GM12878 (cell line): ENCODE results near the gene ANKRD6. TPM values are rescaled to one million over a fixed set of nuclear protein-coding genes. Genes with fewer than 3 reads are reported as not detected.

Experiments
- ATAC-seq: fragments of 200-7000 bp; cut with Tn5 transposase; 3 replicates; pipeline ENCODE4 v1.9.1; 2020; ENCODE audit warnings: mild to moderate bottlenecking, moderate library complexity
- BruUV-seq: library from RNA; stranded (reverse); fragments of 400-500 nt; replicated peaks from 2 replicates; lab custom pipeline; 2021; lab: Mats Ljungman, UMichigan
- CTCF ChIA-PET: fragments of 300-600 bp; sonication (Branson Sonifier 250); formaldehyde crosslinking; extraction: SDS; loops from one replicate; lab custom pipeline; 2021; ENCODE audit warnings: inconsistent platforms; lab: Yijun Ruan, JAX
- POLR2A ChIA-PET: fragments of 350-600 bp; formaldehyde crosslinking; extraction: SDS; loops from one replicate; lab custom pipeline; 2021; ENCODE audit warnings: inconsistent platforms; lab: Charles Lee
- RAD21 ChIA-PET: fragments of 300-600 bp; sonication (Branson Sonifier 250); formaldehyde crosslinking; loops from one replicate; lab custom pipeline; 2023; ENCODE audit warnings: antibody characterized with exemption; ENCODE audit not compliant: unreplicated experiment; lab: Charles Lee
- SMC1A ChIA-PET: fragments of 300-600 bp; sonication (Branson Sonifier 250); formaldehyde crosslinking; loops from one replicate; lab custom pipeline; 2023; ENCODE audit not compliant: unreplicated experiment, uncharacterized antibody; lab: Charles Lee
- DNase-seq: peaks from one replicate; pipeline ENCODE4 v3.0.0-alpha.2; 2011; ENCODE audit warnings: low read depth, low spot score
- FAIRE-seq: peaks from 3 replicates; lab custom pipeline; 2011; peaks lifted over from hg19 to GRCh38; lab: Jason Lieb, UNC
- H2AFZ ChIP-seq: 2 replicates; pipeline ENCODE4 v1.6.0; 2011; ENCODE audit warnings: low read depth, low read length, control low read depth; ENCODE audit not compliant: control insufficient read depth
- H3K27ac ChIP-seq: 2 replicates; pipeline ENCODE4 v1.5.1; 2011; ENCODE audit warnings: control low read depth; ENCODE audit not compliant: control insufficient read depth, insufficient read depth
- H3K27me3 ChIP-seq, 2 experiments: replicated peaks in 1 of 2; 2 replicates each; pipeline versions ENCODE4 v1.6.0 to v1.6.1; 2011; ENCODE audit warnings: low read length in 1 of 2; ENCODE audit not compliant: control insufficient read depth in 2 of 2, insufficient read depth in 2 of 2
- H3K36me3 ChIP-seq, 2 experiments: 2 replicates each; pipeline ENCODE4 v1.5.1; 2011; ENCODE audit warnings: low read length in 1 of 2; ENCODE audit not compliant: control insufficient read depth in 2 of 2, insufficient read depth in 2 of 2
- H3K4me1 ChIP-seq: 2 replicates; pipeline ENCODE4 v1.6.1; 2011; ENCODE audit warnings: mild to moderate bottlenecking, low read length, moderate library complexity, mixed read lengths; ENCODE audit not compliant: control insufficient read depth, insufficient read depth
- H3K4me2 ChIP-seq: 2 replicates; pipeline ENCODE4 v1.6.0; 2011; ENCODE audit warnings: control low read depth; ENCODE audit not compliant: control insufficient read depth, insufficient read depth
- H3K4me3 ChIP-seq: fragments of 200-600 bp; sonication (generic); 2 replicates; pipeline ENCODE4 v1.5.1; 2016
- H3K79me2 ChIP-seq: 2 replicates; pipeline ENCODE4 v1.6.0; 2011; ENCODE audit warnings: low read length; ENCODE audit not compliant: control insufficient read depth, insufficient read depth
- H3K9ac ChIP-seq: 2 replicates; pipeline ENCODE4 v1.8.0; 2011; ENCODE audit warnings: low read length, control low read depth, mixed read lengths; ENCODE audit not compliant: control insufficient read depth, insufficient read depth
- H3K9me3 ChIP-seq: replicated peaks from 3 replicates; pipeline ENCODE4 v1.5.1; 2011; ENCODE audit warnings: mild to moderate bottlenecking, low read length; ENCODE audit not compliant: control insufficient read depth, insufficient read depth
- H4K20me1 ChIP-seq: 2 replicates; pipeline ENCODE4 v1.6.0; 2011; ENCODE audit not compliant: control insufficient read depth, insufficient read depth
- DPF2 ChIP-seq: fragments of 450-650 bp; IDR thresholded peaks from 2 replicates; pipeline ENCODE4 v1.6.1; 2017; ENCODE audit warnings: mild to moderate bottlenecking
- EED ChIP-seq: sonication (generic); IDR thresholded peaks from 2 replicates; pipeline ENCODE4 v1.6.1; 2016; ENCODE audit warnings: antibody characterized with exemption, low read depth
- HDAC2 ChIP-seq: fragments of 200-600 bp; sonication (generic); IDR thresholded peaks from 2 replicates; pipeline ENCODE4 v1.6.1; 2017
- IRF4 ChIP-seq: IDR thresholded peaks from 2 replicates; pipeline ENCODE4 v1.6.1; 2011; ENCODE audit warnings: low read depth, low read length
- KDM1A ChIP-seq: fragments of 200-600 bp; sonication (generic); IDR thresholded peaks from 2 replicates; pipeline ENCODE4 v1.6.1; 2016; ENCODE audit warnings: borderline replicate concordance
- MEF2A ChIP-seq: IDR thresholded peaks from 2 replicates; pipeline ENCODE4 v1.6.1; 2011; ENCODE audit warnings: low read depth, mild to moderate bottlenecking, low read length, moderate library complexity; ENCODE audit not compliant: insufficient read depth
- PAX5 ChIP-seq: IDR thresholded peaks from 2 replicates; pipeline ENCODE4 v1.6.1; 2011; ENCODE audit warnings: low read depth, low read length, borderline replicate concordance
- SP1 ChIP-seq: IDR thresholded peaks from one replicate; pipeline ENCODE4 v1.6.1; 2011; ENCODE audit warnings: low read depth, low read length
- ZBED1 ChIP-seq: IDR thresholded peaks from 2 replicates; pipeline ENCODE4 v1.6.1; 2016; ENCODE audit warnings: borderline replicate concordance
- WGBS: methylation state at CpG from one replicate; pipeline ENCODE4 v1.1.6; 2016; ENCODE audit warnings: low lambda C conversion rate; ENCODE audit not compliant: insufficient replicate concordance, insufficient coverage; ENCODE audit errors: missing lambda C conversion rate; 5-methylcytosine and 5-hydroxymethylcytosine counted together
- in situ Hi-C: fragments of 300-500 bp; cut with MboI; formaldehyde crosslinking; loops from 9 replicates; pipeline ENCODE4 v1.14.3; 2018; ENCODE audit warnings: mixed read lengths
- intact Hi-C: fragments of 100-400 bp; cut with micrococcal nuclease; formaldehyde crosslinking; loops from one replicate; pipeline ENCODE4 v1.14.2; 2022; ENCODE audit not compliant: unreplicated experiment
- polyA plus RNA-seq, 11 experiments: library from polyadenylated mRNA; depleted of rRNA in 4 of 11; unstranded in 6 of 11; stranded (reverse) in 5 of 11; fragments of >200 nt; fragmentation: Nextera tagmentation in 4 of 11; fragmentation: Illumina TruSeq in 1 of 11; extraction: Ambion mirVana in 4 of 11; extraction: Trizol in 1 of 11; gene quantifications; 1 replicate in 1 of 11; 2 replicates in 10 of 11; pipeline versions ENCODE4 v1.2.1 to v1.2.3, GENCODE V29; 2011 to 2016; ENCODE audit warnings: inconsistent platforms in 2 of 11, missing spikeins in 2 of 11, low read depth in 1 of 11
- total RNA-seq, 4 experiments: library from RNA; depleted of rRNA in 3 of 4; stranded (reverse); fragments of >200 nt in 3 of 4; fragmentation: Illumina TruSeq in 1 of 4; extraction: Trizol in 1 of 4; gene quantifications; 2 replicates each; pipeline versions ENCODE4 v1.2.1 to v1.2.3, GENCODE V29; 2013 to 2021
- TF ChIP-seq, protein P1 (sequence below): fragments of 450-650 bp; formaldehyde crosslinking; IDR thresholded peaks from 2 replicates; pipeline ENCODE4 v1.4.0; 2020; ENCODE audit warnings: mild to moderate bottlenecking, moderate library complexity
- TF ChIP-seq, protein P2 (sequence below): fragments of 450-650 bp; IDR thresholded peaks from 2 replicates; pipeline ENCODE4 v1.6.1; 2017; ENCODE audit warnings: low read depth, mild to moderate bottlenecking, moderate library complexity
- TF ChIP-seq, protein P3 (sequence below): fragments of 450-650 bp; IDR thresholded peaks from 2 replicates; pipeline ENCODE4 v1.6.1; 2017; ENCODE audit warnings: mild to moderate bottlenecking, moderate library complexity

Gene ANKRD6
- total and polyA plus RNA-seq, 10 of the 15 experiments (the other 5 are each of a cell fraction or from before 2014, with no cell fraction given): 0.03 to 0.90 (median 0.38) TPM

DNA sequence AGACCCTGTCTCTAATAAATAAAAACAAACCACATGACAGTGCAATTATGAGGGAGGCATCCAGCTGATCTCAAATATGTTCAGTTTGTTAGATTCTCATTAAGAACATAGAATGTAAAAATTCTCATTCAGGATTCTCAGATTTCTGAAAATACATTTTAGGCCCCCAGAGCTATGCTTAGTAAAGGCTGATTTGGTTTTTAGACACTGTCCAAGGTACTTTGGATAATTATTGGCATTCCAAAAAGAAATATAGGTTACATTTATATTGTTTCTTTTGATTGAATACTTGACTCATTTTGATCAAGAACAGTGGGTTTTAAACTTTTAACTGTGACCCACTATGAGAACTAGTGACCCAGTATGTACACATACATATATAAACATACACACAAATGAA is 55.5 kb downstream of the ANKRD6 start (continued):
- TF ChIP-seq, protein P1, sequence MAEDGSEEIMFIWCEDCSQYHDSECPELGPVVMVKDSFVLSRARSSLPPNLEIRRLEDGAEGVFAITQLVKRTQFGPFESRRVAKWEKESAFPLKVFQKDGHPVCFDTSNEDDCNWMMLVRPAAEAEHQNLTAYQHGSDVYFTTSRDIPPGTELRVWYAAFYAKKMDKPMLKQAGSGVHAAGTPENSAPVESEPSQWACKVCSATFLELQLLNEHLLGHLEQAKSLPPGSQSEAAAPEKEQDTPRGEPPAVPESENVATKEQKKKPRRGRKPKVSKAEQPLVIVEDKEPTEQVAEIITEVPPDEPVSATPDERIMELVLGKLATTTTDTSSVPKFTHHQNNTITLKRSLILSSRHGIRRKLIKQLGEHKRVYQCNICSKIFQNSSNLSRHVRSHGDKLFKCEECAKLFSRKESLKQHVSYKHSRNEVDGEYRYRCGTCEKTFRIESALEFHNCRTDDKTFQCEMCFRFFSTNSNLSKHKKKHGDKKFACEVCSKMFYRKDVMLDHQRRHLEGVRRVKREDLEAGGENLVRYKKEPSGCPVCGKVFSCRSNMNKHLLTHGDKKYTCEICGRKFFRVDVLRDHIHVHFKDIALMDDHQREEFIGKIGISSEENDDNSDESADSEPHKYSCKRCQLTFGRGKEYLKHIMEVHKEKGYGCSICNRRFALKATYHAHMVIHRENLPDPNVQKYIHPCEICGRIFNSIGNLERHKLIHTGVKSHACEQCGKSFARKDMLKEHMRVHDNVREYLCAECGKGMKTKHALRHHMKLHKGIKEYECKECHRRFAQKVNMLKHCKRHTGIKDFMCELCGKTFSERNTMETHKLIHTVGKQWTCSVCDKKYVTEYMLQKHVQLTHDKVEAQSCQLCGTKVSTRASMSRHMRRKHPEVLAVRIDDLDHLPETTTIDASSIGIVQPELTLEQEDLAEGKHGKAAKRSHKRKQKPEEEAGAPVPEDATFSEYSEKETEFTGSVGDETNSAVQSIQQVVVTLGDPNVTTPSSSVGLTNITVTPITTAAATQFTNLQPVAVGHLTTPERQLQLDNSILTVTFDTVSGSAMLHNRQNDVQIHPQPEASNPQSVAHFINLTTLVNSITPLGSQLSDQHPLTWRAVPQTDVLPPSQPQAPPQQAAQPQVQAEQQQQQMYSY (CRISPR knock-in tag): no peak
- no peak for TF ChIP-seq EED
- TF ChIP-seq MEF2A: no peak
- TF ChIP-seq, protein P2, sequence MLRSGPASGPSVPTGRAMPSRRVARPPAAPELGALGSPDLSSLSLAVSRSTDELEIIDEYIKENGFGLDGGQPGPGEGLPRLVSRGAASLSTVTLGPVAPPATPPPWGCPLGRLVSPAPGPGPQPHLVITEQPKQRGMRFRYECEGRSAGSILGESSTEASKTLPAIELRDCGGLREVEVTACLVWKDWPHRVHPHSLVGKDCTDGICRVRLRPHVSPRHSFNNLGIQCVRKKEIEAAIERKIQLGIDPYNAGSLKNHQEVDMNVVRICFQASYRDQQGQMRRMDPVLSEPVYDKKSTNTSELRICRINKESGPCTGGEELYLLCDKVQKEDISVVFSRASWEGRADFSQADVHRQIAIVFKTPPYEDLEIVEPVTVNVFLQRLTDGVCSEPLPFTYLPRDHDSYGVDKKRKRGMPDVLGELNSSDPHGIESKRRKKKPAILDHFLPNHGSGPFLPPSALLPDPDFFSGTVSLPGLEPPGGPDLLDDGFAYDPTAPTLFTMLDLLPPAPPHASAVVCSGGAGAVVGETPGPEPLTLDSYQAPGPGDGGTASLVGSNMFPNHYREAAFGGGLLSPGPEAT: no peak
- TF ChIP-seq, all 136 proteins: peak for 0

DNA sequence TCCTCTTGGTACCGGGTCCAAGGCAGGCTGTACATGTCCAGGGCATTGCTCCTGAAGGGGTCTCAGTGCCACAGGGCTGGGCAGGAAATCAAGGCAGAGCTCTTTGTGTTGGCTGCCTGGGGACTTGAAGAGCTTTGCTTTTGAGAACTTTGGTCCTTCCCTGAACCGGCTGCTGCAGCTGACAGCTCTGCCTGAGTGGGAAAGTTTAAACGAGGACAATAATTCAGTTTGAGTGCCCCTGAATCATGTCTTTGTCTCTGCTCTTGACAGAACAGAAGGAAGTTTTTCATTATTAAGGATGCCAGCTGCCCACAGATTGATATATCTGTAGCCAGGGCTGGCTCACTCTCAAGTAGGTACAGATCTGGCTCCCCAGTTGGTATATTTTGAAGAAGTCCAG is 56.1 kb downstream of the ANKRD6 start:
- 45% methylated on average over 3 of the region's 3 CpGs for WGBS
- no peak for TF ChIP-seq IRF4
- TF ChIP-seq ZBED1: no peak
- no peak for TF ChIP-seq HDAC2
- TF ChIP-seq, protein P3, sequence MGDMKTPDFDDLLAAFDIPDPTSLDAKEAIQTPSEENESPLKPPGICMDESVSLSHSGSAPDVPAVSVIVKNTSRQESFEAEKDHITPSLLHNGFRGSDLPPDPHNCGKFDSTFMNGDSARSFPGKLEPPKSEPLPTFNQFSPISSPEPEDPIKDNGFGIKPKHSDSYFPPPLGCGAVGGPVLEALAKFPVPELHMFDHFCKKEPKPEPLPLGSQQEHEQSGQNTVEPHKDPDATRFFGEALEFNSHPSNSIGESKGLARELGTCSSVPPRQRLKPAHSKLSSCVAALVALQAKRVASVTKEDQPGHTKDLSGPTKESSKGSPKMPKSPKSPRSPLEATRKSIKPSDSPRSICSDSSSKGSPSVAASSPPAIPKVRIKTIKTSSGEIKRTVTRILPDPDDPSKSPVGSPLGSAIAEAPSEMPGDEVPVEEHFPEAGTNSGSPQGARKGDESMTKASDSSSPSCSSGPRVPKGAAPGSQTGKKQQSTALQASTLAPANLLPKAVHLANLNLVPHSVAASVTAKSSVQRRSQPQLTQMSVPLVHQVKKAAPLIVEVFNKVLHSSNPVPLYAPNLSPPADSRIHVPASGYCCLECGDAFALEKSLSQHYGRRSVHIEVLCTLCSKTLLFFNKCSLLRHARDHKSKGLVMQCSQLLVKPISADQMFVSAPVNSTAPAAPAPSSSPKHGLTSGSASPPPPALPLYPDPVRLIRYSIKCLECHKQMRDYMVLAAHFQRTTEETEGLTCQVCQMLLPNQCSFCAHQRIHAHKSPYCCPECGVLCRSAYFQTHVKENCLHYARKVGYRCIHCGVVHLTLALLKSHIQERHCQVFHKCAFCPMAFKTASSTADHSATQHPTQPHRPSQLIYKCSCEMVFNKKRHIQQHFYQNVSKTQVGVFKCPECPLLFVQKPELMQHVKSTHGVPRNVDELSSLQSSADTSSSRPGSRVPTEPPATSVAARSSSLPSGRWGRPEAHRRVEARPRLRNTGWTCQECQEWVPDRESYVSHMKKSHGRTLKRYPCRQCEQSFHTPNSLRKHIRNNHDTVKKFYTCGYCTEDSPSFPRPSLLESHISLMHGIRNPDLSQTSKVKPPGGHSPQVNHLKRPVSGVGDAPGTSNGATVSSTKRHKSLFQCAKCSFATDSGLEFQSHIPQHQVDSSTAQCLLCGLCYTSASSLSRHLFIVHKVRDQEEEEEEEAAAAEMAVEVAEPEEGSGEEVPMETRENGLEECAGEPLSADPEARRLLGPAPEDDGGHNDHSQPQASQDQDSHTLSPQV: no peak
- TF ChIP-seq SP1: no peak
- no peak for TF ChIP-seq KDM1A
- TF ChIP-seq PAX5: no peak
- TF ChIP-seq DPF2: no peak

More for the DNA sequence above, 56.1 kb downstream of the ANKRD6 start:
- Histone ChIP-seq H3K27me3 (no peaks in the 10 kb centered on the region), H3K36me3 (no peaks in the 10 kb centered on the region), H3K4me3 (no peak overlapping the region), H3K4me2 (no peak overlapping the region), H3K9me3 (no peaks in the 10 kb centered on the region), H4K20me1 (no peaks in the 10 kb centered on the region), H3K79me2 (no peaks in the 10 kb centered on the region), H3K27ac (no peak overlapping the region), H2AFZ (no peak overlapping the region), H3K9ac (no peak overlapping the region), H3K4me1 (no peaks in the 10 kb centered on the region)
- in situ Hi-C loops (no loop called here), intact Hi-C loops (no loop called here)
- ChIA-PET RAD21 (no interaction called here), POLR2A (interaction anchor here (0.5 kb wide), 1 partner anchor 72 kb away, joined by 3 read pairs; no protein-coding TSS in a partner anchor), CTCF (no interaction called here), SMC1A (no interaction called here)
- no peak for ATAC-seq
- BruUV-seq: no TSS peak
- no peak for FAIRE-seq
- no peak for DNase-seq
